Endodermal cell (in vitro differentiated cells): ENCODE data around the gene KIF5C. TPM values are rescaled to one million over a fixed set of nuclear protein-coding genes. Genes with fewer than 3 reads are reported as not detected.

ENCODE experiments used
- DNase-seq: peaks from one replicate; pipeline ENCODE4 v3.0.0-alpha.2; 2017
- H3K27ac ChIP-seq: 2 replicates; pipeline ENCODE4 v1.5.1; 2013; ENCODE audit warnings: mild to moderate bottlenecking, low read depth, low read length, moderate library complexity
- H3K27me3 ChIP-seq: 2 replicates; pipeline ENCODE4 v1.6.1; 2013; ENCODE audit warnings: mild to moderate bottlenecking, low read length, moderate library complexity; ENCODE audit not compliant: insufficient read depth, control insufficient read depth, poor library complexity, severe bottlenecking
- H3K36me3 ChIP-seq: 2 replicates; pipeline ENCODE4 v1.7.0; 2013; ENCODE audit warnings: mild to moderate bottlenecking, low read length, moderate library complexity; ENCODE audit not compliant: control insufficient read depth, insufficient read depth
- H3K4me1 ChIP-seq: one replicate; pipeline ENCODE4 v1.7.0; 2013; ENCODE audit warnings: low read length; ENCODE audit not compliant: control insufficient read depth, insufficient read depth
- H3K4me3 ChIP-seq: 2 replicates; pipeline ENCODE4 v1.5.1; 2013; ENCODE audit warnings: mild to moderate bottlenecking, low read length, moderate library complexity
- H3K9ac ChIP-seq: 2 replicates; pipeline ENCODE4 v1.6.1; 2013; ENCODE audit warnings: mild to moderate bottlenecking, low read length, moderate library complexity; ENCODE audit not compliant: poor library complexity, severe bottlenecking; ENCODE audit errors: extremely low read depth
- H3K9me3 ChIP-seq: 2 replicates; pipeline ENCODE4 v1.6.1; 2013; ENCODE audit warnings: mild to moderate bottlenecking, low read length, moderate library complexity; ENCODE audit not compliant: control insufficient read depth
- H3K27ac Mint-ChIP-seq: 2 replicates; pipeline ENCODE4 v1.8.0; 2020; ENCODE audit warnings: mixed read lengths
- H3K27me3 Mint-ChIP-seq: 2 replicates; pipeline ENCODE4 v1.8.0; 2021; ENCODE audit warnings: mild to moderate bottlenecking, mixed read lengths; ENCODE audit not compliant: insufficient read depth
- H3K36me3 Mint-ChIP-seq: 2 replicates; pipeline ENCODE4 v1.8.0; 2020; ENCODE audit warnings: low read depth, mixed read lengths
- H3K4me1 Mint-ChIP-seq: 2 replicates; pipeline ENCODE4 v1.8.0; 2020; ENCODE audit warnings: mixed read lengths
- H3K4me3 Mint-ChIP-seq: 2 replicates; pipeline ENCODE4 v1.8.0; 2020; ENCODE audit warnings: mild to moderate bottlenecking, moderate library complexity, mixed read lengths
- H3K9me3 Mint-ChIP-seq: 2 replicates; pipeline ENCODE4 v1.8.0; 2020; ENCODE audit warnings: mild to moderate bottlenecking, mixed read lengths
- CTCF ChIP-seq: fragments of 200-600 bp; sonication (generic); conservative IDR thresholded peaks from 2 replicates; pipeline ENCODE4 v1.5.0; 2021; ENCODE audit warnings: antibody characterized with exemption, mild to moderate bottlenecking
- WGBS, 2 experiments: methylation state at CpG; one replicate each; pipeline versions ENCODE4 v1.1.5 to v1.1.7; 2013; ENCODE audit warnings: missing lambda C conversion rate in 2 of 2, mixed read lengths in 1 of 2; ENCODE audit not compliant: insufficient coverage in 1 of 2, insufficient read length in 1 of 2; 5-methylcytosine and 5-hydroxymethylcytosine counted together
- total RNA-seq, 2 donors: library from RNA; stranded (reverse); fragmentation: NEBNext Ultra II Directional in 1 of 2; extraction: Animal tissue kit (Norgen Biotek cat#: 25700) in 1 of 2; gene quantifications; 2 replicates in 1 of 2; 3 replicates in 1 of 2; pipeline ENCODE4 v1.2.1, GENCODE V29; 2021

The KIF5C gene
- total RNA-seq, 2 donors from 2014 or later, result 39.1 to 41.9 TPM

DNA sequence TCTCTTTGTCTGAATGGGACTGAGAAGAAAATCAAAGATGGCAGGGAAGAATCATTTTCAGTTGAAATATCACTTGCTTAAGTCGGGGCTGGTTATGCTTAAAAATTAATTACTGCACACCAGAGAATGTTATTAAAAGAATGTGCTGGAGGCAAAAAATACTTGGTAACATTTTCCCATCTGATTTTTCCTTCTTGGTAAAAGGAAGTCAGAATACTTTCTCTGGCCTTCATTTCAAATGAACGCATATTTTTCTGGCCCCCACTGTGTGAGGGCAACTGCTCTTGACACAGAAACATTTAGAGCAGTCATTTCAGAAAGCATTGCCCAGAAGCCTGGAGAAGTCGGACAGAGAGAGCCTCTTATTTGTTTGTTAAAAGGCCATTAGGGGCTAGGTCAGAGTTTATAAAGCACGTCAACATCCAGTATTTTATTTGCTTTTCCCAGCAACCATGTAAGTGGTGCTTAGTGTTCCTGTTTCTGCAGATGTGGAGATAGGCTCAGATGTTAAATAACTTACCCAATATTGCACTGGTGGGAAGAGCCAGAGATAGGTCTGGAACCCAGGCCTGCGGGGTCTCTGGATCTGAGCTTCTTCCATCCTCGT, 130.5 kb downstream of the KIF5C start:
- H3K27me3 ChIP-seq, result no peaks in the 10 kb centered on the region
- H3K36me3 ChIP-seq, result peaks cover 66% of the 10 kb centered on the region
- H3K4me3 Mint-ChIP-seq, result no peak overlapping the region
- 93 to 94% methylated on average over 6 of the region's 6 CpGs for WGBS, 2 experiments
- H3K9me3 ChIP-seq, result peaks cover 31% of the 10 kb centered on the region
- no peak for TF ChIP-seq CTCF
- peaks cover 7% of the 10 kb centered on the region for H3K4me1 Mint-ChIP-seq
- peaks cover 61% of the 10 kb centered on the region for H3K36me3 Mint-ChIP-seq
- no peak overlapping the region for H3K27ac Mint-ChIP-seq
- H3K9ac ChIP-seq, result no peak overlapping the region
- no peak overlapping the region for H3K27ac ChIP-seq
- H3K4me3 ChIP-seq, result no peak overlapping the region
- no peak for DNase-seq
- peaks cover 30% of the 10 kb centered on the region for H3K9me3 Mint-ChIP-seq
- no peaks in the 10 kb centered on the region for H3K27me3 Mint-ChIP-seq
- no peaks in the 10 kb centered on the region for H3K4me1 ChIP-seq

DNA sequence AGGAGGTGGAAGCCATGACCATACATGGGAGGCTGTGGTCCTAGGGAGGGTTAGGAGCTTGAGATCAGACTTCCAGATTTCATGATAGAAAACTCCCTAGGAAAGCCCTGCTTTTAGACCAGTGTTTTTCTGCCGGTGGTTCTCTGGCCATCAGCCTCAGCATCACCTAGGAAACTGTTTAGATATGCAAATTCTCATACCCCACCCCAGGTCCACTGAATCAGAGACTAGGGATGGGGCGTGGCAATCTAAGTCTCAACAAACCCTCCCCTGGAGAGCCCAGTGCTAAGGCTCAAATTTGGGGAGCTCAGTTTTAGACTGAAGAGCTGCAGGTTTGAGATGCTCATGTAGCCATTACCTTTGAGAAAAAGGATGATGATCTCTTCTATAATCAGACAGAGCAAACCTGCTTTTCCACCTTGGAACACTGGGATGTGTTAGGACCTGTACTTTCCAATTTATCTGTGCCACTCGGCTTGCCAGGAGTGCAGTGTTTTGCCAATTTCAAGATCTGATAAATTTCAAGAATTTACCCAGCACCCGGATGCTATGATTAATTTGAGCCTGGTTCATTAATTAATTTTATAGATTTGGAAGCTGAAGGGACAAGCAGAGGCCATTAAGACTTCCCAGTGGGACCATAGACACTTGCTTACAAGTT, 132.0 kb downstream of the KIF5C start:
- no peak overlapping the region for H3K27ac Mint-ChIP-seq
- 88 to 100% methylated on average over 2 to 4 of the region's 4 CpGs for WGBS, 2 experiments

GRCh38 chr2:149008381-149008780, 133.4 kb downstream of the KIF5C start:
- 94 to 96% methylated on average over 5 to 7 of the region's 7 CpGs for WGBS, 2 experiments

More for the DNA sequence above, 132.0 kb downstream of the KIF5C start:
- no peaks in the 10 kb centered on the region for H3K4me1 ChIP-seq
- Mint-ChIP-seq H3K4me3 (no peak overlapping the region), H3K27me3 (no peaks in the 10 kb centered on the region), H3K36me3 (peaks cover 58% of the 10 kb centered on the region), H3K9me3 (peaks cover 19% of the 10 kb centered on the region), H3K4me1 (no peaks in the 10 kb centered on the region)
- no peak overlapping the region for H3K4me3 ChIP-seq
- H3K27ac ChIP-seq, result no peak overlapping the region
- H3K9me3 ChIP-seq, result peaks cover 19% of the 10 kb centered on the region
- no peak overlapping the region for H3K9ac ChIP-seq
- DNase-seq, result no peak
- no peak for TF ChIP-seq CTCF
- no peaks in the 10 kb centered on the region for H3K27me3 ChIP-seq
- peaks cover 66% of the 10 kb centered on the region for H3K36me3 ChIP-seq

More at GRCh38 chr2:149008381-149008780, 133.4 kb downstream of the KIF5C start:
- H3K27me3 Mint-ChIP-seq, result no peaks in the 10 kb centered on the region
- Histone ChIP-seq H3K36me3 (peaks cover 58% of the 10 kb centered on the region), H3K9me3 (peaks cover 6% of the 10 kb centered on the region), H3K9ac (no peak overlapping the region), H3K4me1 (no peaks in the 10 kb centered on the region), H3K27me3 (no peaks in the 10 kb centered on the region), H3K27ac (no peak overlapping the region), H3K4me3 (no peak overlapping the region)
- TF ChIP-seq CTCF, result no peak
- no peak for DNase-seq
- no peak overlapping the region for H3K27ac Mint-ChIP-seq
- H3K36me3 Mint-ChIP-seq, result peaks cover 52% of the 10 kb centered on the region
- H3K9me3 Mint-ChIP-seq, result peaks cover 6% of the 10 kb centered on the region
- H3K4me3 Mint-ChIP-seq, result no peak overlapping the region
- H3K4me1 Mint-ChIP-seq, result no peaks in the 10 kb centered on the region
